GM18907 (cell line): ENCODE results near the gene CT47B1.
"Not testable (repeated sequence)": the region's sequence is repeated elsewhere in the genome, so short reads cannot be mapped to it uniquely, and the experiment has no call there.

Source experiments
- ATAC-seq: cut with Tn5 transposase; IDR thresholded peaks from one replicate; pipeline ENCODE4 v1.9.1; 2021; ENCODE audit warnings: mild to moderate bottlenecking, moderate library complexity; ENCODE audit not compliant: unreplicated experiment

Gene CT47B1

DNA sequence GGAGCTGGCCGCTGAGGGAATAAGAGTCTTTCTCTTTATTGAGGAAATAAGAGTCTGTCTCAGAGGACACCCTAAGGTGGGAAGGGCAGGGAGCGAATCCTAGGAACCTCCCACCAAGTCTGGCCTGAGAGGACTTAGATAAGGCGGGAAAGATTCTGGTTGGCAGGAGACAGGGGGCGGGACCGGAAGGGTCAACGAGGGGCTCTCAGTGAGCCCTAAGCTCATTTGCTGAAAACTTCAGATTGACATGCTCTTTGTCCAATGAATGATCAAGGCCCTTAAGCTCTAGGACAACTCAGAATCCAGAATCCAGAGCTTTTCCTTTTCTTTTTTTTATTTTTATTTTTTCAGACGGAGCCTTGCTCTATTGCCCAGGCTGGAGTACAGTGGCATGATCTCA lies at the start of gene CT47B1:
Gene CT47B1, minus strand, starts transcription at position 101 of the 400 bp plus-strand sequence. CDS start 196 bp downstream, outside the sequence.
- not testable (repeated sequence) for ATAC-seq

DNA sequence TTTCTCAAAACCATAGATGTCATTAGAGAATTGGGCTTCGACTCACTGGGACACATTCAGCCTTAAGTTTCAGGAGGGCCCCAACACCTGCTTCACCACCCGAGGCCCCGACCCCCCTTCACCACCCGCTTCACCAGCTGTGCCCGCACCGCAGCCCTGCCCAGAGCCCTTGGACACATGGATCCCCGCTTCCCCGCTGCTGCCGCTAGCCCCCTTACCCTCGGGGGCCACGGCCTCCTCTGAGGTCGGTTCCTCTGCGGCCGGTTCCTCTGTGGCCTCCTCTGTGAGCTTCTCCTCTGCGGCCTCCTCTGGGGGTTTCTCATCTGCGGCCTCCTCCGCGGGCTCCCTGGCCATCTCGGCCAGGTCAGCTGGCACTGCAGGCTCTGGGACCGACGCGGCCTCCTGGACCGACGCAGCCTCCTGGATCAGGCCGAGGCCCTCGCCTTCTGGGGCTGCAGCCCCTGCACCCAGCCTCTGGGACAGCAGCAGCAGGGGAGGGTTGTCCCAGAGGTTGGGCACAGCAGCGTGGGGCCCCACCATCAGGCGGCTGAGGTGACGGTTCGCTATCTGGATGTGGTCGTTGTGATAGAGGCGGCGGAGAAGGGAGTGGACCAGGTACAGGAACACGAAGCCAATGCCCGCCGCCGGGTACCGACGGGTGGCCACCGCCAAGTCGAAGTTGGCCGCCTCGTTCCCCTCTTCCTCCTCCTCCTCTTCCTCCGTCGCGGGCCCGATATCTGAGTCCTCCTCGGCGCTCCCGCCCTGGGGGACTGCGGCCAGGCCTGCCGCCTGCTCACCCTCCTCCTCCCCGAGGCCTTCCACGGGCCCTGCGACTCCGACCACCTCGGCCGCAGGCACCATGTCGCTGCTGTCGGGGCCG lies 748 bp downstream of the CT47B1 start:
- no peak for ATAC-seq

DNA sequence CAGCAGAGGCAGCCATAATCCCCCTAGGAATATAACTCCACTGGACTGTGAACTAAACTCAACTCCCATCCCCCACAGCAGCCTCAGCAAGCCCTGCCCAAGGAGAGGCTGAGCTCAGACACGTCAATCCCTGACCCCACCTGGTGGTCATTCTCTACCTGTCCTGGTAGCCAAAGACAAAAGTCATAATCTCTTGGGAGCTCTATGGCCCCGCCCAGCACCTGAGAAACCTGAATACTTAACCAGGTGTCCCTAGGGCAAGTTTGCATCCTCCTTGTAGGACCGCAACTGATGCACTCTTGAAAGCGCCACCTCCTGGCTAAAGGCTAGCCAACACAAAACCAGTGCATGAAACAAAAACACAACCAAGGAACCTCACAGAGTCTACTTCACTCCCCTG lies 18.4 kb downstream of the CT47B1 start:
- no peak for ATAC-seq

DNA sequence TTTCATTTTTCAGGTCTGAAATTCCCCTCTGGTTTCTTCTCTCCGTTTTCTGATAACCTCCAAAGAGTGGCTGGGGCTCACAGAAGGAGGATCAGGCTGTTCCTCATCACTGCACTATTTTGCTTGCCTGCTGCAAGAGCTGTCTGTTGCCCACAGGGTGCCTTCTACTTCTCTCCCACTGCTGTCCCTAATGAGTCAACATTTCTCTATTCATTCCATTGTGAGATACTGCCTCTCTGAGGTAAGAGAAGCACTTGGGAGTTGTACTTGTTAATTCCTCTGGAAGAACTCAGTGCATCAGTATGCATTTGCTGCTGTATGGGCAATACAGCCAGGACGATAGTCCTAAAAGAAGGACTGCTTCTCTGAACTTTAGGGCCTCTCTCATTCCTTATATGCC lies 34.8 kb downstream of the CT47B1 start:
- no peak for ATAC-seq

DNA sequence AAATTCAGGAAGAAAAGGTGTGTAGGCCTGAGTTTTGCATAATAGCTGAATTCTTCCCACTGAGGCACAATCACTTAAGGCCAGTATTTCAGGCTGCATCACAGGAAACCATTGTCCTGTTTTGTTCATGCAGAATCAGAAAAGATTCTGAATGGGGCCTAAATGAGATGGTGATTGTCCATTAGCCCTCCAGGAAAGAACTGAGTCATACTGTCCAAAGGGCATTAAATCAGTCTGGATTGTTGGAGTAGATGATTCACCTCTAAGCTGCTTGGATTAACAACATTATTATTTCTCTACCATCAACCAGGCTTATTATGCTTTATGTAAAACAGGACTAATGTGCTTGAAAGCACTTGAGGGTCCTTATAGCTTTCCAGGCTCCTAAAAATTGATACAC lies 36.2 kb downstream of the CT47B1 start:
- no peak for ATAC-seq

DNA sequence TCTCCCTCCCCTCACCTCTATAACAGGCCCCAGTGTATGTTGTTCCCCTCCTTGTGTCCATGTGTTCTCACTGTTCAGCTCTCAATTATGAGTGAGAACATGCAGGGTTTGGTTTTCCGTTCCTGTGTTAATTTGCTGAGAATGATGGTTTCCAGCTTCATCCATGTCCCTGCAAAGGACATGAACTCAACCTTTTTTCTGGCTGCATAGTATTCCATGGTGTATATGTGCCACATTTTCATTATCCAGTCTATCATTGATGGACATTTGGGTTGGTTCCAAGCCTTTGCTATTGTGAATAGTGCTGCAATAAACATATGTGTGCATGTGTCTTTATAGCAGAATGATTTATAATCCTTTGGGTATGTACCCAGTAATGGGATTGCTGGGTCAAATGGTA lies 48.5 kb downstream of the CT47B1 start:
- not testable (repeated sequence) for ATAC-seq

DNA sequence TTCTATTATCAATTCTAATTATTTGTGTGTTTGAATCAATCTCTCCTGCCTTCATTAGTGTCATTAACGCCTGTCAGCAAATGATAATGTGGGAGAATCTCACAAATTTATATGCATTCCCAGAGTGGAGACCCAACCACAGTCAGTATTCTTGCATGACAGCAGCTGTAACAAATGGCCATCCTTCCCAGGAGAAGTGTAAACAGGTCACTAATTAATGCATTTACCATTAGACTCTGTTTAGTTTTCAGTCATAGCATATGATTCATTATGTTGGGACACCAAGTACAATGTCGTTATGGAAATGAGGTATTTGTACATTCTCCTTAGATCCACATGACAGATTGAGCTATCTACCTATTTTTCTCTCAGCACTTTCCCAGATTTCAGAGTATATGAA lies 50.5 kb downstream of the CT47B1 start:
- no peak for ATAC-seq

DNA sequence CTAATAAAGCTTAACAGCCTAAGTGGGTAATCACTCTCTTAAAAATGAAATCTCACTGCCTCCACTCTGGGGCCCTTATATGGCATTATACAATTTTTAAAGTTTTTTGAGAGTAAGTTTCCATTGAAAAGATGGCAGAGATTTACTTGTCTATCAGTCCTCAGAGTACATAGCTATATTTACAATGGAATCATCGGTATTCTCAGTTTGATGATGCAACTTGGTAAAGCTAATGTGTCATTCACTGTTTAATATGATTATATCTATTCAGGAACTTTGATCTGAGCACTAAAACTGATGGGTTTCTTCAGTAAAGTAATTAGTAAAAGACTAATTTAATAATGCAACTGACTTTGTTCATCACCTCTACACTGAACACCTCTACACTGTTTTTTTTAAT lies 51.6 kb downstream of the CT47B1 start:
- no peak for ATAC-seq

DNA sequence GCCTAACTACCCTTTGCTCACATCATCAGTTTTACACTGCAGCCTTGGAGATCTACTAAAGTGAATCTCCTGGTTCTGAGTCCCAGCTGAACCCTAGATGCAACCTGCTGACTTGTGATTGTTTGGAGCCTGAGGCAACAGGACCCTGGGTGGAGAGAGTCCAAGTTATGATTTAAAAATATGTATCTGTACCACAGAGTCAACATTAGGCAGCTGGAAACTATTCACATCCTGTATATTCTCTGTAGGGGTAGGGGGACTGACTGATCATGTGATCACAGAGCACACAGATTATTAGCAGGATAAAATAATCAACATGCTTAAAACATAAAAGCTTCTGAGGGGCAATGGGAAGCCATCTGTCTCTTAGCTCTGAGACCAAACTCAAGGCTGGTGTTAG lies 52.1 kb downstream of the CT47B1 start:
- no peak for ATAC-seq
